ENCODE measurements around the gene NBAS. TPM values are rescaled to one million over a fixed set of nuclear protein-coding genes. Genes with fewer than 3 reads are reported as not detected.

NBAS gene
- total and polyA plus RNA-seq, 10 of the 15 experiments (the other 5 are each of a cell fraction or from before 2014, with no cell fraction given): 4.3 to 32.7 (median 20.8) TPM

DNA sequence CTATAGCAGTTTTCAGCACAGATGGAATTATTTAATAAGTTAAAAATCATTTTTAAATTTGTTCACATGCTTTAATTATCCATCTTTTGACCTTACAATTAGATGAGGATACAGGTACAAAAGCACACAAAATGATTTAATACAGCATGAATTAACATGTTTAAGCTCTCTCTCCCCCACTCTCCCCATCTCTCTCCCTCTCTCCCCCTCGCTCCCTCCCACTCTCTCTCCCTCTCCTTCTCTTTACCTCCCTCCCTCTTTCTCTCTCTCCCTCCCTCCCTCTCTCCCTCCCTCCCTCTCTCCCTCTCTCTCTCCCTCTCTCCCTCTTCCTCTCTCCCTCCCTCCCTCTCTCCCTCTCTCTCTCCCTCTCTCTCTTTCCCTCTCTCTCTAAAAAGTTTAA lies 7.6 kb downstream of the NBAS start:
- Histone ChIP-seq H3K9me3 (replicated peaks; ENCODE audit: control insufficient read depth, insufficient read depth, low read length) (no peaks in the 10 kb centered on the region), H3K4me1 (ENCODE audit: control insufficient read depth, insufficient read depth, low read length) (0 out of 2 replicates have a peak, but pooled peaks cover 3% of the 10 kb centered on the region), H3K4me3 (no peak overlapping the region), H3K79me2 (ENCODE audit: control insufficient read depth, insufficient read depth, low read length) (peaks cover 3% of the 10 kb centered on the region), H3K9ac (ENCODE audit: control insufficient read depth, insufficient read depth, low read length) (no peak overlapping the region), H3K36me3 (ENCODE audit: control insufficient read depth in 2 of 2, insufficient read depth in 2 of 2, low read length in 1 of 2) (no peaks in the 10 kb centered on the region; a peak in 1 of 4 replicates), H3K4me2 (ENCODE audit: control insufficient read depth, insufficient read depth) (no peak overlapping the region), H3K27me3 (replicated peaks in 1 of 2; ENCODE audit: control insufficient read depth in 2 of 2, insufficient read depth in 2 of 2, low read length in 1 of 2) (no peaks in the 10 kb centered on the region), H2AFZ (ENCODE audit: control insufficient read depth, low read depth, low read length) (no peak overlapping the region), H4K20me1 (ENCODE audit: control insufficient read depth, insufficient read depth) (no peaks in the 10 kb centered on the region), H3K27ac (ENCODE audit: control insufficient read depth, insufficient read depth) (no peak overlapping the region)
- no peak for DNase-seq (ENCODE audit: low read depth, low spot score)
- FAIRE-seq: no peak
- POLR2A ChIA-PET: no interaction called here
- SMC1A ChIA-PET (ENCODE audit: uncharacterized antibody, unreplicated experiment): no interaction called here
- no peak for ATAC-seq
- intact Hi-C loops (cut with micrococcal nuclease; ENCODE audit: unreplicated experiment) (no loop called here), in situ Hi-C loops (cut with MboI) (no loop called here)
- BruUV-seq (replicated peaks): no TSS peak
- CTCF ChIA-PET: interaction anchor here (0.6 kb wide), 1 partner anchor 523 kb away, joined by 3 read pairs; no protein-coding TSS in a partner anchor
- RAD21 ChIA-PET (ENCODE audit: unreplicated experiment): no interaction called here
- WGBS (ENCODE audit: insufficient coverage, insufficient replicate concordance, low lambda C conversion rate, missing lambda C conversion rate): 20% methylated on average over 1 of the region's 1 CpG
- TF ChIP-seq RAD21 (IDR thresholded peaks at IDR 0.05; ENCODE audit: insufficient read depth, low read depth, low read length) (no peak), BACH1 (IDR thresholded peaks at IDR 0.05; ENCODE audit: borderline replicate concordance) (no peak), SMAD1 (IDR thresholded peaks at IDR 0.05; ENCODE audit: low read depth, partially characterized antibody) (no peak), LARP7 (IDR thresholded peaks at IDR 0.05) (no peak), GABPA (IDR thresholded peaks at IDR 0.05; ENCODE audit: low read depth) (no peak), BMI1 (IDR thresholded peaks at IDR 0.05; ENCODE audit: borderline replicate concordance) (no peak)
- TF ChIP-seq, protein P1, sequence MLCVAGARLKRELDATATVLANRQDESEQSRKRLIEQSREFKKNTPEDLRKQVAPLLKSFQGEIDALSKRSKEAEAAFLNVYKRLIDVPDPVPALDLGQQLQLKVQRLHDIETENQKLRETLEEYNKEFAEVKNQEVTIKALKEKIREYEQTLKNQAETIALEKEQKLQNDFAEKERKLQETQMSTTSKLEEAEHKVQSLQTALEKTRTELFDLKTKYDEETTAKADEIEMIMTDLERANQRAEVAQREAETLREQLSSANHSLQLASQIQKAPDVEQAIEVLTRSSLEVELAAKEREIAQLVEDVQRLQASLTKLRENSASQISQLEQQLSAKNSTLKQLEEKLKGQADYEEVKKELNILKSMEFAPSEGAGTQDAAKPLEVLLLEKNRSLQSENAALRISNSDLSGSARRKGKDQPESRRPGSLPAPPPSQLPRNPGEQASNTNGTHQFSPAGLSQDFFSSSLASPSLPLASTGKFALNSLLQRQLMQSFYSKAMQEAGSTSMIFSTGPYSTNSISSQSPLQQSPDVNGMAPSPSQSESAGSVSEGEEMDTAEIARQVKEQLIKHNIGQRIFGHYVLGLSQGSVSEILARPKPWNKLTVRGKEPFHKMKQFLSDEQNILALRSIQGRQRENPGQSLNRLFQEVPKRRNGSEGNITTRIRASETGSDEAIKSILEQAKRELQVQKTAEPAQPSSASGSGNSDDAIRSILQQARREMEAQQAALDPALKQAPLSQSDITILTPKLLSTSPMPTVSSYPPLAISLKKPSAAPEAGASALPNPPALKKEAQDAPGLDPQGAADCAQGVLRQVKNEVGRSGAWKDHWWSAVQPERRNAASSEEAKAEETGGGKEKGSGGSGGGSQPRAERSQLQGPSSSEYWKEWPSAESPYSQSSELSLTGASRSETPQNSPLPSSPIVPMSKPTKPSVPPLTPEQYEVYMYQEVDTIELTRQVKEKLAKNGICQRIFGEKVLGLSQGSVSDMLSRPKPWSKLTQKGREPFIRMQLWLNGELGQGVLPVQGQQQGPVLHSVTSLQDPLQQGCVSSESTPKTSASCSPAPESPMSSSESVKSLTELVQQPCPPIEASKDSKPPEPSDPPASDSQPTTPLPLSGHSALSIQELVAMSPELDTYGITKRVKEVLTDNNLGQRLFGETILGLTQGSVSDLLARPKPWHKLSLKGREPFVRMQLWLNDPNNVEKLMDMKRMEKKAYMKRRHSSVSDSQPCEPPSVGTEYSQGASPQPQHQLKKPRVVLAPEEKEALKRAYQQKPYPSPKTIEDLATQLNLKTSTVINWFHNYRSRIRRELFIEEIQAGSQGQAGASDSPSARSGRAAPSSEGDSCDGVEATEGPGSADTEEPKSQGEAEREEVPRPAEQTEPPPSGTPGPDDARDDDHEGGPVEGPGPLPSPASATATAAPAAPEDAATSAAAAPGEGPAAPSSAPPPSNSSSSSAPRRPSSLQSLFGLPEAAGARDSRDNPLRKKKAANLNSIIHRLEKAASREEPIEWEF (IDR thresholded peaks at IDR 0.05; ENCODE audit: insufficient replicate concordance, low read depth, low read length): no peak
- TF ChIP-seq, protein P2, sequence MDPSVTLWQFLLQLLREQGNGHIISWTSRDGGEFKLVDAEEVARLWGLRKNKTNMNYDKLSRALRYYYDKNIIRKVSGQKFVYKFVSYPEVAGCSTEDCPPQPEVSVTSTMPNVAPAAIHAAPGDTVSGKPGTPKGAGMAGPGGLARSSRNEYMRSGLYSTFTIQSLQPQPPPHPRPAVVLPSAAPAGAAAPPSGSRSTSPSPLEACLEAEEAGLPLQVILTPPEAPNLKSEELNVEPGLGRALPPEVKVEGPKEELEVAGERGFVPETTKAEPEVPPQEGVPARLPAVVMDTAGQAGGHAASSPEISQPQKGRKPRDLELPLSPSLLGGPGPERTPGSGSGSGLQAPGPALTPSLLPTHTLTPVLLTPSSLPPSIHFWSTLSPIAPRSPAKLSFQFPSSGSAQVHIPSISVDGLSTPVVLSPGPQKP (IDR thresholded peaks at IDR 0.05; ENCODE audit: low read depth, low read length): no peak
- TF ChIP-seq, protein P3, sequence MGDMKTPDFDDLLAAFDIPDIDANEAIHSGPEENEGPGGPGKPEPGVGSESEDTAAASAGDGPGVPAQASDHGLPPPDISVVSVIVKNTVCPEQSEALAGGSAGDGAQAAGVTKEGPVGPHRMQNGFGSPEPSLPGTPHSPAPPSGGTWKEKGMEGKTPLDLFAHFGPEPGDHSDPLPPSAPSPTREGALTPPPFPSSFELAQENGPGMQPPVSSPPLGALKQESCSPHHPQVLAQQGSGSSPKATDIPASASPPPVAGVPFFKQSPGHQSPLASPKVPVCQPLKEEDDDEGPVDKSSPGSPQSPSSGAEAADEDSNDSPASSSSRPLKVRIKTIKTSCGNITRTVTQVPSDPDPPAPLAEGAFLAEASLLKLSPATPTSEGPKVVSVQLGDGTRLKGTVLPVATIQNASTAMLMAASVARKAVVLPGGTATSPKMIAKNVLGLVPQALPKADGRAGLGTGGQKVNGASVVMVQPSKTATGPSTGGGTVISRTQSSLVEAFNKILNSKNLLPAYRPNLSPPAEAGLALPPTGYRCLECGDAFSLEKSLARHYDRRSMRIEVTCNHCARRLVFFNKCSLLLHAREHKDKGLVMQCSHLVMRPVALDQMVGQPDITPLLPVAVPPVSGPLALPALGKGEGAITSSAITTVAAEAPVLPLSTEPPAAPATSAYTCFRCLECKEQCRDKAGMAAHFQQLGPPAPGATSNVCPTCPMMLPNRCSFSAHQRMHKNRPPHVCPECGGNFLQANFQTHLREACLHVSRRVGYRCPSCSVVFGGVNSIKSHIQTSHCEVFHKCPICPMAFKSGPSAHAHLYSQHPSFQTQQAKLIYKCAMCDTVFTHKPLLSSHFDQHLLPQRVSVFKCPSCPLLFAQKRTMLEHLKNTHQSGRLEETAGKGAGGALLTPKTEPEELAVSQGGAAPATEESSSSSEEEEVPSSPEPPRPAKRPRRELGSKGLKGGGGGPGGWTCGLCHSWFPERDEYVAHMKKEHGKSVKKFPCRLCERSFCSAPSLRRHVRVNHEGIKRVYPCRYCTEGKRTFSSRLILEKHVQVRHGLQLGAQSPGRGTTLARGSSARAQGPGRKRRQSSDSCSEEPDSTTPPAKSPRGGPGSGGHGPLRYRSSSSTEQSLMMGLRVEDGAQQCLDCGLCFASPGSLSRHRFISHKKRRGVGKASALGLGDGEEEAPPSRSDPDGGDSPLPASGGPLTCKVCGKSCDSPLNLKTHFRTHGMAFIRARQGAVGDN (IDR thresholded peaks at IDR 0.05): no peak
- TF ChIP-seq, protein P4, sequence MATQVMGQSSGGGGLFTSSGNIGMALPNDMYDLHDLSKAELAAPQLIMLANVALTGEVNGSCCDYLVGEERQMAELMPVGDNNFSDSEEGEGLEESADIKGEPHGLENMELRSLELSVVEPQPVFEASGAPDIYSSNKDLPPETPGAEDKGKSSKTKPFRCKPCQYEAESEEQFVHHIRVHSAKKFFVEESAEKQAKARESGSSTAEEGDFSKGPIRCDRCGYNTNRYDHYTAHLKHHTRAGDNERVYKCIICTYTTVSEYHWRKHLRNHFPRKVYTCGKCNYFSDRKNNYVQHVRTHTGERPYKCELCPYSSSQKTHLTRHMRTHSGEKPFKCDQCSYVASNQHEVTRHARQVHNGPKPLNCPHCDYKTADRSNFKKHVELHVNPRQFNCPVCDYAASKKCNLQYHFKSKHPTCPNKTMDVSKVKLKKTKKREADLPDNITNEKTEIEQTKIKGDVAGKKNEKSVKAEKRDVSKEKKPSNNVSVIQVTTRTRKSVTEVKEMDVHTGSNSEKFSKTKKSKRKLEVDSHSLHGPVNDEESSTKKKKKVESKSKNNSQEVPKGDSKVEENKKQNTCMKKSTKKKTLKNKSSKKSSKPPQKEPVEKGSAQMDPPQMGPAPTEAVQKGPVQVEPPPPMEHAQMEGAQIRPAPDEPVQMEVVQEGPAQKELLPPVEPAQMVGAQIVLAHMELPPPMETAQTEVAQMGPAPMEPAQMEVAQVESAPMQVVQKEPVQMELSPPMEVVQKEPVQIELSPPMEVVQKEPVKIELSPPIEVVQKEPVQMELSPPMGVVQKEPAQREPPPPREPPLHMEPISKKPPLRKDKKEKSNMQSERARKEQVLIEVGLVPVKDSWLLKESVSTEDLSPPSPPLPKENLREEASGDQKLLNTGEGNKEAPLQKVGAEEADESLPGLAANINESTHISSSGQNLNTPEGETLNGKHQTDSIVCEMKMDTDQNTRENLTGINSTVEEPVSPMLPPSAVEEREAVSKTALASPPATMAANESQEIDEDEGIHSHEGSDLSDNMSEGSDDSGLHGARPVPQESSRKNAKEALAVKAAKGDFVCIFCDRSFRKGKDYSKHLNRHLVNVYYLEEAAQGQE (IDR thresholded peaks at IDR 0.05; ENCODE audit: low read depth, low read length): no peak

All from GM12878 (cell line).